Stomach (tissue), 9 donors: Measurements from ENCODE around the gene GRB7. TPM values are rescaled to one million over a fixed set of nuclear protein-coding genes. Genes with fewer than 3 reads are reported as not detected.

Source experiments
- DNase-seq, 2 donors: peaks; one replicate each; pipeline versions ENCODE4 v3.0.0 to v3.0.0-alpha.2; 2013 to 2019
- H3K27ac ChIP-seq, 5 donors: fragments of 200-600 bp in 4 of 5; sonication (generic) in 4 of 5; one replicate each; pipeline ENCODE4 v1.5.1; 2013 to 2019; ENCODE audit warnings: mild to moderate bottlenecking in 1 of 5, moderate library complexity in 1 of 5
- H3K27me3 ChIP-seq, 3 donors: fragments of 200-600 bp; sonication (generic); one replicate each; pipeline ENCODE4 v1.5.1; 2017 to 2019; ENCODE audit warnings: mixed run types in 1 of 3
- H3K36me3 ChIP-seq, 4 donors: fragments of 200-600 bp; sonication (generic); 1 replicate in 3 of 4; 2 replicates in 1 of 4; pipeline ENCODE4 v1.5.1; 2016 to 2019
- H3K4me1 ChIP-seq, 4 donors: fragments of 200-600 bp; sonication (generic); one replicate each; pipeline ENCODE4 v1.5.1; 2016 to 2019
- H3K4me3 ChIP-seq, 4 donors: fragments of 200-600 bp; sonication (generic) in 3 of 4; one replicate each; pipeline ENCODE4 v1.5.1; 2016 to 2019; ENCODE audit warnings: mild to moderate bottlenecking in 1 of 4
- H3K9me3 ChIP-seq, 4 donors: fragments of 200-600 bp; sonication (generic); one replicate each; pipeline ENCODE4 v1.5.1; 2016 to 2019
- CTCF ChIP-seq, 7 experiments: fragments of 450-650 bp in 4 of 7; fragments of 200-600 bp in 3 of 7; sonication (generic) in 3 of 7; IDR thresholded peaks; one replicate each; pipeline ENCODE4 v1.5.1; 2016 to 2019; ENCODE audit warnings: antibody characterized with exemption in 7 of 7, control low read depth in 2 of 7, mild to moderate bottlenecking in 1 of 7
- EP300 ChIP-seq: sonication (generic); formaldehyde crosslinking; IDR thresholded peaks from one replicate; pipeline ENCODE4 v1.6.1; 2017; ENCODE audit warnings: antibody characterized with exemption
- POLR2A ChIP-seq, 4 donors: fragments of 450-650 bp; IDR thresholded peaks; one replicate each; pipeline ENCODE4 v1.6.1; 2016; ENCODE audit warnings: antibody characterized with exemption in 4 of 4, control low read depth in 2 of 4, mild to moderate bottlenecking in 1 of 4, moderate library complexity in 1 of 4
- POLR2AphosphoS5 ChIP-seq, 3 donors: sonication (generic); formaldehyde crosslinking; IDR thresholded peaks; one replicate each; pipeline ENCODE4 v1.6.1; 2016; ENCODE audit warnings: antibody characterized with exemption in 3 of 3
- WGBS, 5 donors: extraction: QIAGEN DNeasy Blood & Tissue Kit in 3 of 5; methylation state at CpG; one replicate each; pipeline versions ENCODE4 v1.1.5 to v1.1.7; 2013 to 2018; 5-methylcytosine and 5-hydroxymethylcytosine counted together
- intact Hi-C: fragments of 100-400 bp; cut with DNase I; formaldehyde crosslinking; loops from one replicate; pipeline ENCODE4 v1.15.1; 2023; ENCODE audit warnings: low total_unique reads
- polyA plus RNA-seq, 3 donors: library from polyadenylated mRNA; stranded (reverse); fragments of 200-250 nt; gene quantifications; one replicate each; pipeline ENCODE4 v1.2.3, GENCODE V29; 2013
- total RNA-seq, 5 donors: library from RNA; depleted of rRNA; stranded (reverse); fragments of >200 nt; gene quantifications; one replicate each; pipeline versions ENCODE4 v1.1.0 to v1.2.3, GENCODE V29; 2014 to 2016
- donor health status: healthy with polysubstance abuse.
- donor health status: Bipolar disorder and iron deficiency.
- donor health status: healthy.

GRB7 gene
- total and polyA plus RNA-seq, 8 donors: 2.3 to 43.9 (median 23.0) TPM

GRCh38 chr17:39772415-39772814, 34.7 kb downstream of the GRB7 start:
- Histone ChIP-seq H3K4me1 (no peaks in the 10 kb centered on the region), H3K27me3 (peaks cover 0 to 9% (median 0%) of the 10 kb centered on the region in 3 donors), H3K36me3 (no peaks in the 10 kb centered on the region), H3K9me3 (no peaks in the 10 kb centered on the region), H3K27ac (peak overlapping the region; percentile 37 to 76 (median 55)), H3K4me3 (no peak overlapping the region)
- no peak for DNase-seq
- TF ChIP-seq POLR2A (IDR thresholded peaks at IDR 0.05) (no peak), CTCF (IDR thresholded peaks at IDR 0.05) (no peak), POLR2AphosphoS5 (IDR thresholded peaks at IDR 0.05) (no peak), EP300 (no peak)
- intact Hi-C loops: no loop called here

GRCh38 chr17:39772987-39773934, 35.5 kb downstream of the GRB7 start:
- H3K4me3 ChIP-seq: no peak overlapping the region
- DNase-seq: no peak
- no peaks in the 10 kb centered on the region for H3K36me3 ChIP-seq
- peak overlapping the region; percentile 37 to 76 (median 55) for H3K27ac ChIP-seq
- peaks cover 0 to 12% (median 0%) of the 10 kb centered on the region in 3 donors for H3K27me3 ChIP-seq
- intact Hi-C loops: no loop called here
- no peaks in the 10 kb centered on the region for H3K4me1 ChIP-seq
- 70 to 86% (median 82%) methylated on average over 7 of the region's 7 CpGs for WGBS, 5 donors
- no peaks in the 10 kb centered on the region for H3K9me3 ChIP-seq
- TF ChIP-seq POLR2AphosphoS5 (IDR thresholded peaks at IDR 0.05) (no peak), POLR2A (IDR thresholded peaks at IDR 0.05) (no peak), CTCF (IDR thresholded peaks at IDR 0.05) (no peak), EP300 (no peak)

- intact Hi-C loops: no loop called here
- H3K27ac ChIP-seq: peak overlapping the region in 4 of 5 donors; percentile 21 to 76 (median 56)
- no peak for DNase-seq
- H3K9me3 ChIP-seq: no peaks in the 10 kb centered on the region
- peaks cover 0 to 16% (median 0%) of the 10 kb centered on the region in 3 donors for H3K27me3 ChIP-seq
- H3K4me3 ChIP-seq: no peak overlapping the region
- no peak for TF ChIP-seq CTCF (IDR thresholded peaks at IDR 0.05)
- no peak for TF ChIP-seq POLR2AphosphoS5 (IDR thresholded peaks at IDR 0.05)
- no peak for TF ChIP-seq EP300
- no peak for TF ChIP-seq POLR2A (IDR thresholded peaks at IDR 0.05)
- WGBS, 5 donors: 75 to 83% (median 77%) methylated on average over 4 of the region's 4 CpGs
- H3K4me1 ChIP-seq: no peaks in the 10 kb centered on the region
- no peaks in the 10 kb centered on the region for H3K36me3 ChIP-seq
These were observed 36.3 kb downstream of the GRB7 start for GRCh38 chr17:39774047-39774446.

GRCh38 chr17:39775031-39775430, 37.3 kb downstream of the GRB7 start:
- Histone ChIP-seq H3K9me3 (no peaks in the 10 kb centered on the region), H3K4me1 (no peaks in the 10 kb centered on the region), H3K36me3 (no peaks in the 10 kb centered on the region), H3K4me3 (no peak overlapping the region), H3K27me3 (peaks cover 0 to 19% (median 0%) of the 10 kb centered on the region in 3 donors), H3K27ac (peak overlapping the region in 1 of 5 donors; percentile 76)
- DNase-seq: no peak
- intact Hi-C loops: no loop called here
- TF ChIP-seq EP300 (no peak), CTCF (IDR thresholded peaks at IDR 0.05) (no peak), POLR2AphosphoS5 (IDR thresholded peaks at IDR 0.05) (no peak), POLR2A (IDR thresholded peaks at IDR 0.05) (no peak)
- WGBS, 5 donors: 63 to 87% (median 80%) methylated on average over 2 of the region's 2 CpGs
